Measurements from ENCODE around the gene DHX58. TPM values are rescaled to one million over a fixed set of nuclear protein-coding genes. Genes with fewer than 3 reads are reported as not detected.

DHX58 gene
- total RNA-seq, 1 donor from 2014 or later, result not detected

GRCh38 chr17:42136654-42137051 lies 24.1 kb upstream of the DHX58 start:
- no peaks in the 10 kb centered on the region for H3F3A ChIP-seq (ENCODE audit: low read depth)
- H3K4me2 ChIP-seq, result no peak overlapping the region
- no peaks in the 10 kb centered on the region for H3K36me3 ChIP-seq
- peaks cover 74% of the 10 kb centered on the region for H4K20me1 ChIP-seq (ENCODE audit: low read depth)
- Mint-ChIP-seq H3K4me3 (no peak overlapping the region), H3K36me3 (peaks cover 9% of the 10 kb centered on the region), H3K9me3 (no peaks in the 10 kb centered on the region), H3K4me1 (peaks cover 7% of the 10 kb centered on the region), H3K27ac (no peak overlapping the region), H3K27me3 (ENCODE audit: insufficient read depth, low read depth) (peaks cover 6% of the 10 kb centered on the region)
- H3K27me3 ChIP-seq, result no peaks in the 10 kb centered on the region
- H3K4me1 ChIP-seq, result no peaks in the 10 kb centered on the region
- H2AFZ ChIP-seq (replicated peaks), result no peak overlapping the region
- no peak overlapping the region for H3K27ac ChIP-seq
- H3K4me3 ChIP-seq, result no peak overlapping the region
- H3K9me3 ChIP-seq (ENCODE audit: low read depth), result no peaks in the 10 kb centered on the region
- DNase-seq (ENCODE audit: low spot score), result no peak
- peaks cover 62% of the 10 kb centered on the region for H3K79me2 ChIP-seq (ENCODE audit: low read depth)
- no peak overlapping the region for H3K9ac ChIP-seq
- TF ChIP-seq EZH2 (IDR thresholded peaks at IDR 0.05), result no peak
- no peak for TF ChIP-seq EZH2phosphoT487 (IDR thresholded peaks at IDR 0.05)
- TF ChIP-seq CTCF (IDR thresholded peaks at IDR 0.05), result no peak

GRCh38 chr17:42135664-42136653 lies 23.4 kb upstream of the DHX58 start:
- H3K27ac ChIP-seq, result no peak overlapping the region
- H3K9ac ChIP-seq, result no peak overlapping the region
- no peak overlapping the region for H2AFZ ChIP-seq (replicated peaks)
- no peak for DNase-seq (ENCODE audit: low spot score)
- no peak overlapping the region for H3K4me3 ChIP-seq
- Mint-ChIP-seq H3K27ac (no peak overlapping the region), H3K4me1 (peaks cover 10% of the 10 kb centered on the region), H3K4me3 (no peak overlapping the region), H3K9me3 (no peaks in the 10 kb centered on the region), H3K36me3 (peaks cover 12% of the 10 kb centered on the region), H3K27me3 (ENCODE audit: insufficient read depth, low read depth) (peaks cover 6% of the 10 kb centered on the region)
- no peaks in the 10 kb centered on the region for H3F3A ChIP-seq (ENCODE audit: low read depth)
- peaks cover 73% of the 10 kb centered on the region for H4K20me1 ChIP-seq (ENCODE audit: low read depth)
- no peaks in the 10 kb centered on the region for H3K9me3 ChIP-seq (ENCODE audit: low read depth)
- H3K27me3 ChIP-seq, result no peaks in the 10 kb centered on the region
- no peak for TF ChIP-seq EZH2phosphoT487 (IDR thresholded peaks at IDR 0.05)
- peaks cover 55% of the 10 kb centered on the region for H3K79me2 ChIP-seq (ENCODE audit: low read depth)
- no peaks in the 10 kb centered on the region for H3K36me3 ChIP-seq
- no peak overlapping the region for H3K4me2 ChIP-seq
- H3K4me1 ChIP-seq, result no peaks in the 10 kb centered on the region

GRCh38 chr17:42135151-42135550 lies 22.6 kb upstream of the DHX58 start:
- Histone ChIP-seq H3F3A (ENCODE audit: low read depth) (no peaks in the 10 kb centered on the region), H3K4me3 (no peak overlapping the region), H3K27me3 (no peaks in the 10 kb centered on the region), H4K20me1 (ENCODE audit: low read depth) (peaks cover 68% of the 10 kb centered on the region), H3K9ac (no peak overlapping the region), H3K27ac (no peak overlapping the region), H2AFZ (replicated peaks) (no peak overlapping the region), H3K79me2 (ENCODE audit: low read depth) (peaks cover 48% of the 10 kb centered on the region), H3K4me1 (no peaks in the 10 kb centered on the region), H3K36me3 (no peaks in the 10 kb centered on the region), H3K9me3 (ENCODE audit: low read depth) (no peaks in the 10 kb centered on the region), H3K4me2 (no peak overlapping the region)
- Mint-ChIP-seq H3K27me3 (ENCODE audit: insufficient read depth, low read depth) (peaks cover 8% of the 10 kb centered on the region), H3K27ac (no peak overlapping the region), H3K9me3 (no peaks in the 10 kb centered on the region), H3K4me1 (peaks cover 14% of the 10 kb centered on the region), H3K4me3 (no peak overlapping the region), H3K36me3 (peaks cover 12% of the 10 kb centered on the region)
- TF ChIP-seq CTCF (IDR thresholded peaks at IDR 0.05), result no peak
- TF ChIP-seq EZH2 (IDR thresholded peaks at IDR 0.05), result no peak
- no peak for TF ChIP-seq EZH2phosphoT487 (IDR thresholded peaks at IDR 0.05)
- no peak for DNase-seq (ENCODE audit: low spot score)

All from neural progenitor cell (in vitro differentiated cells).